ENCODE data around the gene RAD9A.

RAD9A gene

DNA sequence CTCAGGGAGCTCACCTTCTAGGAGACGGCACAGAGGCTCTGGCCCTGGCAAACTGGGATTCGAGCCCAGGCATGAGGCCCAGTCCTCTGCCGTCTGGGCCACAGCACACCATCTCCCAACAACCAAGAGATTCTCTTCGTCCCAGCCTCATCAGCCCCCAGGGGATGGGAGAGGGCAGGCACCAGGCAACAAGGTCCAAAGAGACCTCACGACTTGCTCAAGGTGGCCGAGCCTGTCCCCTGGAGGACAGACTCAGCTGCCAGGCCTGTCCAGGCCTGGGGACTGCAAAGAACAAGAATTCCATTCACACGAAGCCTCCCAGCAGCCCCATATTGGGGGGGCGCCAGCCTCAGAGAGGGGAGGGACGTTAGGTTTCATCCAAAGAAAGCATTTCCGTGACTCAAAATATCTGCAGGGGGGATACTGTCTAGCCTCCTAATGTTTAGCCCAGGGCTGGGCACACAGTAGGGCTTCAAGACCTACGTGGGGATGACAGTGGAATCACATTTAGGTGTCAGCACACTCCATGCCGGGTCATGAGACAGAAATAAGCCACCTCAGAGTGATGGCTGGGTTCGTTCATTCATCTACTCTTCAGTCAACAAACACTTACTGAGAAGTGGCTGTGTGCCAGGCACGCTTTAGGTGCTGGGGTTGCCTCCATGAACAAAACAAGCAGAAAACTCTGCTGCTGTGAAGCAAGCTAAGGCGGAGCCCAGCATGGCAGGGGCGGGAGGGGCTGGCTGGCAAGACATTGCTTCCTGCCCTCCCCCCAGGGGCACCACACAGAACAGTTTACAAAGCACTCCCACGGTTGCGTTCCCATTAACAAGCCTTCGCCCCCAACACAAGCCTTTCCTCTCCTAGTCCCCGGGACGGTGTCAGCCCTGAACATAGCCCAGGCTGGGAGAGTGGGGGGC, 24.9 kb downstream of the RAD9A start (continued):
- TF ChIP-seq ZNF701 (tag by site-specific recombination; IDR thresholded peaks at IDR 0.05), result no peak
- TF ChIP-seq ZNF670 (tag by site-specific recombination; IDR thresholded peaks at IDR 0.05; ENCODE audit: low read depth), result no peak
- 0 out of 2 replicates have a peak, but pooled peaks have one; percentile 29 for TF ChIP-seq ZNF600 (tag by site-specific recombination; IDR thresholded peaks at IDR 0.05)
- no peak for TF ChIP-seq ZNF626 (tag by site-specific recombination; IDR thresholded peaks at IDR 0.05)
- no peak for TF ChIP-seq ZNF571 (tag by site-specific recombination; IDR thresholded peaks at IDR 0.05)
- TF ChIP-seq, protein P1, sequence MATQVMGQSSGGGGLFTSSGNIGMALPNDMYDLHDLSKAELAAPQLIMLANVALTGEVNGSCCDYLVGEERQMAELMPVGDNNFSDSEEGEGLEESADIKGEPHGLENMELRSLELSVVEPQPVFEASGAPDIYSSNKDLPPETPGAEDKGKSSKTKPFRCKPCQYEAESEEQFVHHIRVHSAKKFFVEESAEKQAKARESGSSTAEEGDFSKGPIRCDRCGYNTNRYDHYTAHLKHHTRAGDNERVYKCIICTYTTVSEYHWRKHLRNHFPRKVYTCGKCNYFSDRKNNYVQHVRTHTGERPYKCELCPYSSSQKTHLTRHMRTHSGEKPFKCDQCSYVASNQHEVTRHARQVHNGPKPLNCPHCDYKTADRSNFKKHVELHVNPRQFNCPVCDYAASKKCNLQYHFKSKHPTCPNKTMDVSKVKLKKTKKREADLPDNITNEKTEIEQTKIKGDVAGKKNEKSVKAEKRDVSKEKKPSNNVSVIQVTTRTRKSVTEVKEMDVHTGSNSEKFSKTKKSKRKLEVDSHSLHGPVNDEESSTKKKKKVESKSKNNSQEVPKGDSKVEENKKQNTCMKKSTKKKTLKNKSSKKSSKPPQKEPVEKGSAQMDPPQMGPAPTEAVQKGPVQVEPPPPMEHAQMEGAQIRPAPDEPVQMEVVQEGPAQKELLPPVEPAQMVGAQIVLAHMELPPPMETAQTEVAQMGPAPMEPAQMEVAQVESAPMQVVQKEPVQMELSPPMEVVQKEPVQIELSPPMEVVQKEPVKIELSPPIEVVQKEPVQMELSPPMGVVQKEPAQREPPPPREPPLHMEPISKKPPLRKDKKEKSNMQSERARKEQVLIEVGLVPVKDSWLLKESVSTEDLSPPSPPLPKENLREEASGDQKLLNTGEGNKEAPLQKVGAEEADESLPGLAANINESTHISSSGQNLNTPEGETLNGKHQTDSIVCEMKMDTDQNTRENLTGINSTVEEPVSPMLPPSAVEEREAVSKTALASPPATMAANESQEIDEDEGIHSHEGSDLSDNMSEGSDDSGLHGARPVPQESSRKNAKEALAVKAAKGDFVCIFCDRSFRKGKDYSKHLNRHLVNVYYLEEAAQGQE (tag by site-specific recombination; IDR thresholded peaks at IDR 0.05), result no peak
- TF ChIP-seq, protein P2, sequence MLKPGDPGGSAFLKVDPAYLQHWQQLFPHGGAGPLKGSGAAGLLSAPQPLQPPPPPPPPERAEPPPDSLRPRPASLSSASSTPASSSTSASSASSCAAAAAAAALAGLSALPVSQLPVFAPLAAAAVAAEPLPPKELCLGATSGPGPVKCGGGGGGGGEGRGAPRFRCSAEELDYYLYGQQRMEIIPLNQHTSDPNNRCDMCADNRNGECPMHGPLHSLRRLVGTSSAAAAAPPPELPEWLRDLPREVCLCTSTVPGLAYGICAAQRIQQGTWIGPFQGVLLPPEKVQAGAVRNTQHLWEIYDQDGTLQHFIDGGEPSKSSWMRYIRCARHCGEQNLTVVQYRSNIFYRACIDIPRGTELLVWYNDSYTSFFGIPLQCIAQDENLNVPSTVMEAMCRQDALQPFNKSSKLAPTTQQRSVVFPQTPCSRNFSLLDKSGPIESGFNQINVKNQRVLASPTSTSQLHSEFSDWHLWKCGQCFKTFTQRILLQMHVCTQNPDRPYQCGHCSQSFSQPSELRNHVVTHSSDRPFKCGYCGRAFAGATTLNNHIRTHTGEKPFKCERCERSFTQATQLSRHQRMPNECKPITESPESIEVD (tag by site-specific recombination; IDR thresholded peaks at IDR 0.05), result no peak
- TF ChIP-seq EGR2 (tag by site-specific recombination; IDR thresholded peaks at IDR 0.05; ENCODE audit: low read depth), result peak; percentile 81
- TF ChIP-seq, protein P3, sequence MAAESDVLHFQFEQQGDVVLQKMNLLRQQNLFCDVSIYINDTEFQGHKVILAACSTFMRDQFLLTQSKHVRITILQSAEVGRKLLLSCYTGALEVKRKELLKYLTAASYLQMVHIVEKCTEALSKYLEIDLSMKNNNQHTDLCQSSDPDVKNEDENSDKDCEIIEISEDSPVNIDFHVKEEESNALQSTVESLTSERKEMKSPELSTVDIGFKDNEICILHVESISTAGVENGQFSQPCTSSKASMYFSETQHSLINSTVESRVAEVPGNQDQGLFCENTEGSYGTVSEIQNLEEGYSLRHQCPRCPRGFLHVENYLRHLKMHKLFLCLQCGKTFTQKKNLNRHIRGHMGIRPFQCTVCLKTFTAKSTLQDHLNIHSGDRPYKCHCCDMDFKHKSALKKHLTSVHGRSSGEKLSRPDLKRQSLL (tag by site-specific recombination; IDR thresholded peaks at IDR 0.05), result no peak
- no peak for TF ChIP-seq ZNF114 (tag by site-specific recombination; IDR thresholded peaks at IDR 0.05)
- no peak for TF ChIP-seq ZNF221 (tag by site-specific recombination; IDR thresholded peaks at IDR 0.05; ENCODE audit: borderline replicate concordance)
- no peak for TF ChIP-seq ZBTB1 (tag by site-specific recombination; IDR thresholded peaks at IDR 0.05)
- TF ChIP-seq ZNF10 (tag by site-specific recombination; IDR thresholded peaks at IDR 0.05), result no peak

DNA sequence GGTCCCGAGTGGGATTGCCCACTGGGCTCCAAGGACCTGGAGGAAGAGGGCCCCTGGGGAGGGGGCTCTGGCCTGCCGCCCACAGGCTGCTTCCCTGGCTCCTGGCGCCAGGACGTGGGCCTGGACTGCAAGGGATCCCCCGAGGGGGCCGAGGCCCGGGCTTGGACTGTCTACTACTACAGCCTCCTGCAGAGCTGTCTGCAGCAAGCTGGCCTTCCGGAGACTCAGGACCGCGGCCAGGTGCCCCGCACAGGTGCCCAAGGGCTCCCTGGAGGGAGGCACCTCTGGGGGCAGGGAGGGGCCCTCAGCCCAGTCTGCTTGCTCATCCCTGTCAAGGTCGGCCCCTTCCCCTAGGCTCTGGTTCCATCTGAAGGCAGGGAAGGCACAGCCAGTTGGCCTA, 25.6 kb downstream of the RAD9A start:
- no peak overlapping the region for H3K4me3 ChIP-seq (ENCODE audit: low read depth, low read length)
- TF ChIP-seq, protein P3 (tag by site-specific recombination; IDR thresholded peaks at IDR 0.05), result no peak
- peak; percentile 83 for TF ChIP-seq ZFHX2 (tag by site-specific recombination; conservative IDR thresholded peaks at IDR 0.05)
- no peaks in the 10 kb centered on the region for H3K36me3 ChIP-seq (ENCODE audit: control insufficient read depth in 2 of 2, insufficient read depth in 1 of 2, low read length in 2 of 2)
- no peaks in the 10 kb centered on the region; the same call in 1 of the 2 replicates for H3K4me1 ChIP-seq (ENCODE audit: control insufficient read depth, insufficient read depth, low read length)
- no peak overlapping the region for H3K27ac ChIP-seq (ENCODE audit: extremely low read depth, low read depth, low read length)
- CTCF ChIA-PET, result interaction anchor here (1.4 to 1.9 kb wide), 2 partner anchors 16 to 35 kb away, joined by 5 to 8 read pairs; partner anchors contain the start of gene PPP1CA
- H3K9me3 ChIP-seq (ENCODE audit: control insufficient read depth, insufficient read depth, low read depth, low read length), result no peaks in the 10 kb centered on the region
- POLR2A ChIA-PET, result interaction anchor here (2.0 to 4.4 kb wide), 2 partner anchors 15 to 26 kb away, joined by 7 to 25 read pairs; partner anchors contain the start of genes CORO1B and PPP1CA

All from HEK293 (cell line).